ENCODE data around the gene ADCYAP1R1. TPM values are rescaled to one million over a fixed set of nuclear protein-coding genes. Genes with fewer than 3 reads are reported as not detected.

ADCYAP1R1 gene
- not detected for polyA plus RNA-seq (2012; ENCODE audit: missing spikeins)

DNA sequence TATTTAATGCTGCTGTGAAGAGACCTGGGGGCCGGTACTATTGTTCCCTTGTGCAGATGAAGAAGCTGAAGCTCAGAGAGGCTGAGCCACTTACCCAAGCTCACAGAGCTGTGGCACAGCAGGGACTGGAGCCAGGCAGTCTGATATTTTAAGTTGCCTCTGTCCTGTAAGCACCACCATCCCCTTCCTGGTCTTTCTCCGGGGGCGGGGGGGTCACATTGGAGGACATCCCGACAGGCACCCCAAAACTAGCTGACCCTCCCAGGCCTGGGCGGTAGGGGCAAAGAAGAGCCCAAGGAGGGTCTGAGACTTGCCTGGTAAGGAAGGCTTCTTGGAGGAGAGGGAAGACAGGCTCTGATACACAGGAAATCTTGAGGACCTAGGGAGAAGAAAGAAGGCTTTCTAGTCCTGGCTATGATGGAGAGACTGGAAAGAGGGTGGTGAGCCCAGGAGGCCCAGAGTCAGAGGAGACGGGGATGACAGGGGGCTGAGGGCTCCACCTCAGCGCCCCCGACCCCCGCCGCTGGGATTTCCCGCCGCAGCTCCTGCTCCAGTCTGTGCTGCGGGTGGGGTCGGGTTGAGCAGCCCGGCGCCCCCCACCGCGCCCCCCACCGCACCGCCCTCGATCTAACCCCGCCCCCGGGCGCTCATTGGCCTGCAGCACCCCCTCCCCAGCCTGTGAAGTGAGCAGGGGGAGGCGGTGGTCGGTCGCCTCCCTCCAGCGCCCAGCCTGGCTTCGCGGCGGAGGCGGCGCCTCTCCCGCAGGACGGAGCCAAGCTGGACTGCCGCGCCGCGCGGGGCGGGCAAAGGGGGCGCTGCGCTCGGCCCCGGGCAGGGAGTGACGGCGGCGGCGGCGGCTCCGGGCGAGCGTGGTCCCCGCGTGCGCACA, at the start of gene ADCYAP1R1:
ADCYAP1R1 (plus strand) TSS at position 711 of the 889 bp plus-strand sequence. CDS start 10,957 bp downstream, outside the sequence.
- FAIRE-seq (no peak), DNase-seq (ENCODE audit: insufficient read length) (no peak)
- no peak for TF ChIP-seq POLR2A (IDR thresholded peaks at IDR 0.05; ENCODE audit: low read depth, low read length)
- no peak for TF ChIP-seq POLR2AphosphoS5 (IDR thresholded peaks at IDR 0.05; ENCODE audit: low read depth, low read length)
- no peak for TF ChIP-seq TAF1 (IDR thresholded peaks at IDR 0.05; ENCODE audit: borderline replicate concordance, low read depth, low read length)

- TF ChIP-seq POLR2AphosphoS5 (IDR thresholded peaks at IDR 0.05; ENCODE audit: low read depth, low read length) (no peak), POLR2A (IDR thresholded peaks at IDR 0.05; ENCODE audit: low read depth, low read length) (no peak), TAF1 (IDR thresholded peaks at IDR 0.05; ENCODE audit: borderline replicate concordance, low read depth, low read length) (no peak)
- FAIRE-seq (no peak), DNase-seq (ENCODE audit: insufficient read length) (no peak)
Observed at GRCh38 chr7:31003097-31003496, 49.0 kb upstream of the ADCYAP1R1 start.

DNA sequence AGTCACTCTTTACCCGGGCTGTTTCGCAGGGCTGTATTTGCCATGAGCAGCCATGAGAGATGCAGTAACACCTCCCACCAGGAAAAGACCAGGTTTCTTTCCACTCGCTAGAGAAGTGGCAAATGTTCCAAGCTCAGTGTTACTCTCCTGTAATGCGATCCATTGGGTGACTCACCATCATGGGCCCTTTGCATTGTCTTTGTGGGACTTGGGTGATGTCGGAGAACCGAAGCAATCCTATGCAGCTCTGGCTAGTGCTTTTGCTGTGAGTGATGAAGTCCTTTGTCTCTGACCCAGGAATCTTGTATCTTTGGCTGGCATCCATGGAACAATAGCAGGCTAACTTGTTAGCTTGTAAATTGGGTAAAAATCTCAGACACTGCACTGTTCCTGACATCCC, 48.4 kb upstream of the ADCYAP1R1 start:
- FAIRE-seq = no peak
- no peak for DNase-seq (ENCODE audit: insufficient read length)
- no peak for TF ChIP-seq POLR2A (IDR thresholded peaks at IDR 0.05; ENCODE audit: low read depth, low read length)
- TF ChIP-seq TAF1 (IDR thresholded peaks at IDR 0.05; ENCODE audit: borderline replicate concordance, low read depth, low read length) = no peak
- TF ChIP-seq POLR2AphosphoS5 (IDR thresholded peaks at IDR 0.05; ENCODE audit: low read depth, low read length) = no peak

DNA sequence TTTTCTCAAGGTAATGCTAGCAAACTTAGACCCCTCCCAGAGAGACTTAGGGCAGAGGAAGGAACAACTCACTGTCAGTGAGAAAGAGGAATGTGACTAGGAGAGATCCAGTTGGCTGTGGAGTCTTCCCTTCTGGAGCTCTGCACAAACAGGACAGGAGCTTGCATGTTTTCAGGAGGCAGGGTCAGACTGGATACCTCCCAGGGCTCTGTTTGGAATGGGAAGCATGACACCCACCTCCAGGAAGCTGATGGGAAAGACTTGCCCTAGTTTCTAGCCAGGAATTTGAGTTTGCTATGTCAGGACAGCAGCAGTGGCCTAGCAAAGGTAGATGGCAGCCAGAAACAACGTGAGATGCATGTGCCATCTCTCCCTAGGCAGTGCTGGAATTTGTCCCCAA, 47.7 kb upstream of the ADCYAP1R1 start:
- FAIRE-seq = no peak
- TF ChIP-seq POLR2A (IDR thresholded peaks at IDR 0.05; ENCODE audit: low read depth, low read length) (no peak), TAF1 (IDR thresholded peaks at IDR 0.05; ENCODE audit: borderline replicate concordance, low read depth, low read length) (no peak), POLR2AphosphoS5 (IDR thresholded peaks at IDR 0.05; ENCODE audit: low read depth, low read length) (no peak)
- DNase-seq (ENCODE audit: insufficient read length) = no peak

- FAIRE-seq (no peak), DNase-seq (ENCODE audit: insufficient read length) (no peak)
- TF ChIP-seq POLR2A (IDR thresholded peaks at IDR 0.05; ENCODE audit: low read depth, low read length) = no peak
- TF ChIP-seq TAF1 (IDR thresholded peaks at IDR 0.05; ENCODE audit: borderline replicate concordance, low read depth, low read length) = no peak
- no peak for TF ChIP-seq POLR2AphosphoS5 (IDR thresholded peaks at IDR 0.05; ENCODE audit: low read depth, low read length)
Observed at GRCh38 chr7:31006857-31007256, 45.3 kb upstream of the ADCYAP1R1 start.

DNA sequence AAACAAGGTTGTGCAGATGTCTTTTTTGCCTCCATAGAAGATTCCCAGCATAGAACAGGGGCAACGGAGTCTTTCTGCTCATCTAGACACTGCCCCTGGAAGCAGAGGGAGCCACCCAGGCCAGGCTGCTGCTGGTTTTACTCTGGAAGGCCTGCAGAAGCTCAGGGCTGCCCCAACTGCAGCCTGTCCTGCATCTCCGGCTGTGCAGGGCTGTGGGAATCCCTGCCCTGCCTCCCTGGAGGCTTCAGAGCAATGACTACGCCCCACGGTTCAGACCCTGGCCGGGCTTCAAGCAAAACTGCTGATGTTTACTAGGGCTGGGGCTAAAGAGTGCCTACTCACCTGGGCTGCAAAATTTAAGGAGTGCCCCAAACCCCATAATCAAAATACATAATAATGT, 44.5 kb upstream of the ADCYAP1R1 start:
- DNase-seq (ENCODE audit: insufficient read length) (no peak), FAIRE-seq (no peak)
- TF ChIP-seq POLR2AphosphoS5 (IDR thresholded peaks at IDR 0.05; ENCODE audit: low read depth, low read length) = no peak
- TF ChIP-seq TAF1 (IDR thresholded peaks at IDR 0.05; ENCODE audit: borderline replicate concordance, low read depth, low read length) = no peak
- TF ChIP-seq POLR2A (IDR thresholded peaks at IDR 0.05; ENCODE audit: low read depth, low read length) = no peak

GRCh38 chr7:31014826-31015225, 37.3 kb upstream of the ADCYAP1R1 start:
- DNase-seq (ENCODE audit: insufficient read length) = no peak
- no peak for TF ChIP-seq POLR2AphosphoS5 (IDR thresholded peaks at IDR 0.05; ENCODE audit: low read depth, low read length)
- no peak for TF ChIP-seq POLR2A (IDR thresholded peaks at IDR 0.05; ENCODE audit: low read depth, low read length)
- TF ChIP-seq TAF1 (IDR thresholded peaks at IDR 0.05; ENCODE audit: borderline replicate concordance, low read depth, low read length) = no peak
- FAIRE-seq = no peak

GRCh38 chr7:31017032-31017675, 35.0 kb upstream of the ADCYAP1R1 start:
- TF ChIP-seq POLR2A (IDR thresholded peaks at IDR 0.05; ENCODE audit: low read depth, low read length) (no peak), POLR2AphosphoS5 (IDR thresholded peaks at IDR 0.05; ENCODE audit: low read depth, low read length) (no peak), TAF1 (IDR thresholded peaks at IDR 0.05; ENCODE audit: borderline replicate concordance, low read depth, low read length) (no peak)
- no peak for DNase-seq (ENCODE audit: insufficient read length)
- FAIRE-seq = no peak

DNA sequence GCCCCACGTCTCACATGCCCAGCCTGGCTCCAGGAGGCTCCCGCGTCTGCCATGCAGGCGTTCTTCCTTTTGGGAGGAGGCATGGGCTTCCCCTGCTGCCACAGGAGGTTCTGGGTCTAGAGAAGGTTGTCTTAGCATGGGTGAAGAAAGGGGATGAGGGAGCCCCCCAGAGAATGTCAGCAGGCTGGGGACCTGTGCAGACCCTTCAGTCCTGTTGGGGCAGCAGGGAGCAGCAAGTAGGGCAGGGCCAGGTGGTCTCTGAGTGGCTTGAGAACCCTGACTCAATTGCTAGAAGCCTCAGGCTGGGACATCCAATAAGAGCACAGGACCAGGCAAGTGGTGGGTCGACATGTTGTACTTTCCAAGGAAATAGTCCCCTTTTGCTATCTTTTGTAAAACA, 34.4 kb upstream of the ADCYAP1R1 start:
- DNase-seq (ENCODE audit: insufficient read length) (no peak), FAIRE-seq (no peak)
- TF ChIP-seq TAF1 (IDR thresholded peaks at IDR 0.05; ENCODE audit: borderline replicate concordance, low read depth, low read length) = no peak
- no peak for TF ChIP-seq POLR2A (IDR thresholded peaks at IDR 0.05; ENCODE audit: low read depth, low read length)
- no peak for TF ChIP-seq POLR2AphosphoS5 (IDR thresholded peaks at IDR 0.05; ENCODE audit: low read depth, low read length)

- DNase-seq (ENCODE audit: insufficient read length) (no peak), FAIRE-seq (no peak)
- no peak for TF ChIP-seq POLR2A (IDR thresholded peaks at IDR 0.05; ENCODE audit: low read depth, low read length)
- TF ChIP-seq TAF1 (IDR thresholded peaks at IDR 0.05; ENCODE audit: borderline replicate concordance, low read depth, low read length) = no peak
- TF ChIP-seq POLR2AphosphoS5 (IDR thresholded peaks at IDR 0.05; ENCODE audit: low read depth, low read length) = no peak
Observed at GRCh38 chr7:31019509-31019908, 32.6 kb upstream of the ADCYAP1R1 start.

GRCh38 chr7:31020161-31020560, 31.9 kb upstream of the ADCYAP1R1 start:
- no peak for DNase-seq (ENCODE audit: insufficient read length)
- TF ChIP-seq POLR2AphosphoS5 (IDR thresholded peaks at IDR 0.05; ENCODE audit: low read depth, low read length) (no peak), TAF1 (IDR thresholded peaks at IDR 0.05; ENCODE audit: borderline replicate concordance, low read depth, low read length) (no peak), POLR2A (IDR thresholded peaks at IDR 0.05; ENCODE audit: low read depth, low read length) (no peak)
- no peak for FAIRE-seq
